ENCODE measurements around the gene ANAPC2.

Gene ANAPC2

GRCh38 chr9:137161558-137162486 lies 26.5 kb downstream of the ANAPC2 start:
- no peak for DNase-seq (ENCODE audit: low read depth)

GRCh38 chr9:137160716-137161557 lies 27.4 kb downstream of the ANAPC2 start:
- DNase-seq (ENCODE audit: low read depth) = no peak

GRCh38 chr9:137160054-137160425 lies 28.3 kb downstream of the ANAPC2 start:
- no peak for DNase-seq (ENCODE audit: low read depth)

- no peak for DNase-seq (ENCODE audit: low read depth)
Measured at GRCh38 chr9:137159105-137160053, 29.0 kb downstream of the ANAPC2 start.

GRCh38 chr9:137158625-137159024 lies 29.7 kb downstream of the ANAPC2 start:
- no peak for DNase-seq (ENCODE audit: low read depth)

GRCh38 chr9:137157618-137158415 lies 30.5 kb downstream of the ANAPC2 start:
- no peak for DNase-seq (ENCODE audit: low read depth)

- no peak for DNase-seq (ENCODE audit: low read depth)
Measured at GRCh38 chr9:137156567-137157375, 31.6 kb downstream of the ANAPC2 start.

GRCh38 chr9:137152844-137153405 lies 35.4 kb downstream of the ANAPC2 start:
- DNase-seq (ENCODE audit: low read depth) = no peak

GRCh38 chr9:137150617-137151457 lies 37.5 kb downstream of the ANAPC2 start:
- DNase-seq (ENCODE audit: low read depth) = no peak

GRCh38 chr9:137149942-137150616 lies 38.3 kb downstream of the ANAPC2 start:
- no peak for DNase-seq (ENCODE audit: low read depth)

GRCh38 chr9:137149363-137149762 lies 39.0 kb downstream of the ANAPC2 start:
- DNase-seq (ENCODE audit: low read depth) = no peak

- DNase-seq (ENCODE audit: low read depth) = no peak
Measured at GRCh38 chr9:137148661-137149060, 39.7 kb downstream of the ANAPC2 start.

GRCh38 chr9:137148242-137148641 lies 40.1 kb downstream of the ANAPC2 start:
- DNase-seq (ENCODE audit: low read depth) = no peak

GRCh38 chr9:137147793-137148160 lies 40.6 kb downstream of the ANAPC2 start:
- DNase-seq (ENCODE audit: low read depth) = no peak

- no peak for DNase-seq (ENCODE audit: low read depth)
Measured at GRCh38 chr9:137147091-137147792, 41.1 kb downstream of the ANAPC2 start.

- no peak for DNase-seq (ENCODE audit: low read depth)
Measured at GRCh38 chr9:137146527-137146918, 41.8 kb downstream of the ANAPC2 start.

- DNase-seq (ENCODE audit: low read depth) = no peak
Measured at GRCh38 chr9:137145731-137146526, 42.4 kb downstream of the ANAPC2 start.

Measured in non-pigmented ciliary epithelial cell (primary cell).